Stimulated activated CD4-positive, alpha-beta T cell treated with anti-CD3 and anti-CD28 coated beads, Interleukin-4, amount 100 ng/mL, for 48 hours (primary cell): ENCODE measurements around the gene PTGFRN.

Experiments
- DNase-seq, 2 donors: peaks; one replicate each; pipeline ENCODE4 v3.0.0-alpha.2; 2020; ENCODE audit warnings: low read depth in 2 of 2

Gene PTGFRN

DNA sequence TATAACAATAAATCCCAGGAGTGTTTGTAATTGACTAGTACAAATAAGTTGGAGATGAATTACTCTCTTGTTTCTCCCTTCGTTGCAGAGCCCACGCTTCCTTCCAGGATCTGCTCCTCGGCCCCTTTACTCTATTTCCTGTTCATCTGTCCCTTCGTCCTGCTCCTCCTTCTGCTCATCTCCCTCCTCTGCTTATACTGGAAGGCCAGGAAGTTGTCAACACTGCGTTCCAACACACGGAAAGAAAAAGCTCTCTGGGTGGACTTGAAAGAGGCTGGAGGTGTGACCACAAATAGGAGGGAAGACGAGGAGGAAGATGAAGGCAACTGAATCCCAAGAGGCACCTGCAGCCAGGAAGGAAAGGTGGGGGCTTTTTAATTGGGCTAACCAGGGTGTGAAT is 124.1 kb downstream of the PTGFRN start:
- DNase-seq = no peak

DNA sequence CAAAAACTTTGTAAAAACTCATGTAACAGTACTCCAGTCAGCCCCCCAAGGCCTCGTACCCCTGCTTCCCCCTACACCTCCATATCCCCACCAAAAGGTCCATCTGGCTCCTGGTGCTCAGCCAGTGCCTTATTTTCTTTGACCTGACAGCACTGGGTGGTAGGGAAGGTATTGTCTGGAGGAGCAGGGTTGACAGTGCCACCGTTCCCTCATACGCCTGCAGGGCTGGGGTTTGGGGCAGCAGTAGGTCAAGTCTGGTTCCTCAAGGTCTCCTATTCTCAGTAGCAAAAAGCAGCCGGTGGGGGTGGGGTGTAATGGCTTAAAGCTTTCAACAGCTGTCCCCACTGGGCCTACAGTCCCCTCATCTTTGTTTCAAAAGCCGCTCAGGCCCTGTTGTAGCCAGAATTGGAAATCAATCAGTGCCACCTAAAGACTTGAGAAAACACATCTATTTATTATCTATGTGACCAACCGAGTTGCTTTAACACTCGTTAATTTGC is 125.1 kb downstream of the PTGFRN start:
- DNase-seq = no peak

DNA sequence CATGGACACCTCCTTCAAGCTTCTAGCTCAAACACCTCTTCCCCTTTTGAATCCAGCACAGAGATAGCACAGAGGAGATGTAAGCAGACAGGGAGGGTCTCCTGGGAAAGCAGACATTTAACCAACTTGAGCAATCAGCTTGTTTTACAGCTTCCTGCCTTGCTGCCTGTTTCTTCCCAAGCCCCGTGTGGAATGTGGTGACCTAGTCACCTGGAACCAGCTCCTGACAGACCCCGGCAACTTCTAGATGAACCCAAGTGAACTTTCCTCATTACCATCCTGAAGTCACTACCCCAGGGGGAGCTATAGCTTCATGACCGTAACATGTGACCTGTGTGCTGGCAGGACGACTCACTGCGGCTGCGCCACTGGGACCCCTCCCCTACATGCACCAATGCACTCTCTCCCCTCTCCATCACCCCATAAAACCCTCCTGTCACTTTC is 126.3 kb downstream of the PTGFRN start:
- DNase-seq = no peak

DNA sequence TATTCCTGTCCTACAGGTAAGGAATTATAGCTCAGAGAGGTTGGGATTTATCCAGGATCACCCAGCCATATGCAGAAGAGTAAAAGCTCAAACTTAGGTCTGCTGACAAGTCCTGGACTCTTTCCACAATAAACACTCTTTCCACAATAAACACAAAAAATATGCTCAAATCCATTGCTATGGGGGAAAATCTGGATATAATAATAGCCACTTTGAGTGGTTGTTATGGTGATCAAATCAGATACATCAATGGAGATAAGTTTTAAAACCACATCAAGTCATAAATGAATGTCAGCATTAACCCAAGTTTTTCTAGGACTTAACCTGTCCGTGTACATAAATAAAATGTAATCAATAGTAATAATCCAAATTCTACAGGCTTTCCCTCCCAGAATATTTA is 128.1 kb downstream of the PTGFRN start:
- DNase-seq = no peak

GRCh38 chr1:117038236-117038635 is 128.5 kb downstream of the PTGFRN start:
- DNase-seq = no peak
